Hepatocyte (in vitro differentiated cells): ENCODE measurements around the gene ADAMTS8.

Source experiments
- CTCF ChIP-seq: fragments of 200-600 bp; sonication (generic); IDR thresholded peaks from 2 replicates; pipeline ENCODE4 v1.5.1; 2016; ENCODE audit warnings: antibody characterized with exemption, mild to moderate bottlenecking; ENCODE audit not compliant: poor library complexity
- EZH2phosphoT487 ChIP-seq: fragments of 200-600 bp; sonication (generic); IDR thresholded peaks from one replicate; pipeline ENCODE4 v1.6.1; 2018; ENCODE audit warnings: antibody characterized with exemption, mild to moderate bottlenecking, low read depth, moderate library complexity; ENCODE audit not compliant: unreplicated experiment, severe bottlenecking

- TF ChIP-seq CTCF (no peak), EZH2phosphoT487 (no peak)
These were observed 4.8 kb downstream of the ADAMTS8 start for GRCh38 chr11:130423541-130424142.
